GM12865 (cell line): ENCODE results near the gene TTLL4.

Experiments used
- DNase-seq: peaks from one replicate; pipeline ENCODE4 v3.0.0; 2010; ENCODE audit warnings: low read depth
- H3K4me3 ChIP-seq: 2 replicates; pipeline ENCODE4 v1.5.1; 2011; ENCODE audit warnings: mild to moderate bottlenecking, low read depth, low read length, control low read depth
- CTCF ChIP-seq: IDR thresholded peaks from 2 replicates; pipeline ENCODE4 v1.5.1; 2011; ENCODE audit warnings: low read length, control low read depth, low read depth, inconsistent platforms; ENCODE audit not compliant: insufficient read depth; ENCODE audit errors: missing control alignments

TTLL4 gene

GRCh38 chr2:218729640-218730039, 19.0 kb downstream of the TTLL4 start:
- no peak for DNase-seq
- no peak overlapping the region for H3K4me3 ChIP-seq
- no peak for TF ChIP-seq CTCF

- TF ChIP-seq CTCF: no peak
- H3K4me3 ChIP-seq: no peak overlapping the region
- no peak for DNase-seq
Observed at GRCh38 chr2:218732052-218732760, 21.6 kb downstream of the TTLL4 start.

GRCh38 chr2:218732761-218733158, 22.1 kb downstream of the TTLL4 start:
- H3K4me3 ChIP-seq: no peak overlapping the region
- DNase-seq: no peak
- TF ChIP-seq CTCF: no peak

- DNase-seq: peak; percentile 72
- TF ChIP-seq CTCF: no peak
- no peak overlapping the region for H3K4me3 ChIP-seq
Observed at GRCh38 chr2:218733171-218734021, 22.8 kb downstream of the TTLL4 start.

- TF ChIP-seq CTCF: no peak
- DNase-seq: no peak
- H3K4me3 ChIP-seq: no peak overlapping the region
Observed at GRCh38 chr2:218734190-218734975, 23.7 kb downstream of the TTLL4 start.

- H3K4me3 ChIP-seq: no peak overlapping the region
- DNase-seq: no peak
- no peak for TF ChIP-seq CTCF
Observed at GRCh38 chr2:218736531-218736930, 25.9 kb downstream of the TTLL4 start.
